ENCODE results near the gene CCL26.
A peak's percentile ranks its signal among the peaks of the same experiment; 100 is the strongest.
"Not testable (repeated sequence)": the region's sequence is repeated elsewhere in the genome, so short reads cannot be mapped to it uniquely, and the experiment has no call there.

The CCL26 gene

GRCh38 chr7:75776295-75776971 is 4.4 kb upstream of the CCL26 start:
- TF ChIP-seq GATA1 (IDR thresholded peaks at IDR 0.05; ENCODE audit: low read depth, low read length), result no peak
- TF ChIP-seq POLR2A (IDR thresholded peaks at IDR 0.05; ENCODE audit: low read length), result no peak

GRCh38 chr7:75773958-75774357 is 1.9 kb upstream of the CCL26 start:
- DNase-seq, result not testable (repeated sequence)

More at GRCh38 chr7:75776295-75776971, 4.4 kb upstream of the CCL26 start:
- DNase-seq, result no peak

DNA sequence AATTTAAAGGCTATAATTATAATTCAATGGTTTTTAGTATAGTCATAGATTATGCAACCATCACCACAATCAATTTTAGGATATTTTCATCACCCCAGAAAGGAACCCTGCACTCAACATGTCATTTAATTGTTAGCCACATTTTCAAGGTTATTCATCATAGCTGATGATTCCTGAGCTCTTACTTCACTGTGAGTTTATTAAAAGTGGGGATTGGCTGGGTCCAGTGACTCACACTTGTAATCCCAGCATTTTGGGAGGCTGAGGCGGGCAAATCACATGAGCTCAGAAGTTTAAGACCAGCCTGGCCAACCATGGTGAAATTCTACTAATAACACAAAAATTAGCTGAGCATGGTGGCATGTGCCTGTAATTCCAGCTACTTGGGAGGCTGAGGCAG is 787 bp downstream of the CCL26 start:
- DNase-seq, result no peak
- TF ChIP-seq GATA1 (IDR thresholded peaks at IDR 0.05; ENCODE audit: low read depth, low read length) (no peak), POLR2A (IDR thresholded peaks at IDR 0.05; ENCODE audit: low read length) (no peak)

DNA sequence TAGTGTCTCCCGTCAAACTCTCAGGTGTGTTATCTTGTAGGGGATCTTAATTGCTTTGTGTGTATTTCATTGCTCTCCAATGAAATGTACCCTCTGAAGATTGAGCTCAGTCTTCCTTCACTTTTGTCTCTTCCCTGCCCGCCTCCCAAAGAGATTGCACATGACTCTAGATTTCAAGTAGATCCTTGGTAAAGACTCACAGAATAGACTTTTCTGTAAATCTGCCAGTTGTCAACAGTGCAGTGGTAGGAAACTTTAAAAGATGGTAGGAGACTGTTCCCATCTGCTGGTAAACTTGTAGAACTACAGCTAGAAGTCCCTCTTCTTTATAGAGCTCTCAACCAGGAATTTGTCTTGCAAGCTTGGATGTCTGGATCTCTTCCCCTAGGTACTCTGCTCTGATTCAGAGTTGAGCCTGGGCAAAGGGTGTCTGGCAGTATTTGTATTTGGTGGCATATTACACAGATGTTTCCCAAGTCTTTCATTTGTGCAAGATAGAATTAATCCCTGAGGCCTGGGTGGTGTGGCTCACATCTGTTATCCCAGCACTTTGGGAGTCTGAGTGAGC is 9.6 kb downstream of the CCL26 start:
- no peak for TF ChIP-seq GATA1 (IDR thresholded peaks at IDR 0.05; ENCODE audit: low read depth, low read length)
- TF ChIP-seq POLR2A (IDR thresholded peaks at IDR 0.05; ENCODE audit: low read length), result no peak
- DNase-seq, result peak; percentile 39 to 48

GRCh38 chr7:75761801-75762200 is 10.2 kb downstream of the CCL26 start:
- not testable (repeated sequence) for DNase-seq

DNA sequence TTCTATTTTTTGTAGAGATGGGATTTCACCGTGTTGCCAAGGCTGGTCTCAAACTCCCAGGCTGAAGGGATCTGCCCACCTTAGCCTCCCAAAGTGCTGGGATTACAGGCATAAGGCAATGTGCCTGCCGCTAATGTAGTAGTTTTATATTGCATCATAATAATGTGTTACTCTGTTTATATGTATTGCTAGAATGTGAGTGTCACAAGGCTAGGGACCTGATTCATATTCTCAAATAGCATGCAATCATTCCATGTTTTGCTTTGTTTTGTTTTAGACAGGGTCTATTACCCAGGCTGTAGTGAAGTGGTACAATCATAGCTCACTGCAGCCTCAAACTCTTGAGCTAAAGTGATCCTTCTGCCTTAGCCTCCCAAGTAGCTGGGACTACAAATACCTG is 13.5 kb downstream of the CCL26 start:
- no peak for TF ChIP-seq GATA1 (IDR thresholded peaks at IDR 0.05; ENCODE audit: low read depth, low read length)
- TF ChIP-seq POLR2A (IDR thresholded peaks at IDR 0.05; ENCODE audit: low read length), result no peak
- no peak for DNase-seq

GRCh38 chr7:75757860-75758259 is 14.2 kb downstream of the CCL26 start:
- DNase-seq, result no peak
- TF ChIP-seq GATA1 (IDR thresholded peaks at IDR 0.05; ENCODE audit: low read depth, low read length), result no peak

GRCh38 chr7:75756991-75757676 is 14.9 kb downstream of the CCL26 start:
- peak; percentile 10 to 35 for DNase-seq
- no peak for TF ChIP-seq GATA1 (IDR thresholded peaks at IDR 0.05; ENCODE audit: low read depth, low read length)
- TF ChIP-seq POLR2A (IDR thresholded peaks at IDR 0.05; ENCODE audit: low read length), result no peak

DNA sequence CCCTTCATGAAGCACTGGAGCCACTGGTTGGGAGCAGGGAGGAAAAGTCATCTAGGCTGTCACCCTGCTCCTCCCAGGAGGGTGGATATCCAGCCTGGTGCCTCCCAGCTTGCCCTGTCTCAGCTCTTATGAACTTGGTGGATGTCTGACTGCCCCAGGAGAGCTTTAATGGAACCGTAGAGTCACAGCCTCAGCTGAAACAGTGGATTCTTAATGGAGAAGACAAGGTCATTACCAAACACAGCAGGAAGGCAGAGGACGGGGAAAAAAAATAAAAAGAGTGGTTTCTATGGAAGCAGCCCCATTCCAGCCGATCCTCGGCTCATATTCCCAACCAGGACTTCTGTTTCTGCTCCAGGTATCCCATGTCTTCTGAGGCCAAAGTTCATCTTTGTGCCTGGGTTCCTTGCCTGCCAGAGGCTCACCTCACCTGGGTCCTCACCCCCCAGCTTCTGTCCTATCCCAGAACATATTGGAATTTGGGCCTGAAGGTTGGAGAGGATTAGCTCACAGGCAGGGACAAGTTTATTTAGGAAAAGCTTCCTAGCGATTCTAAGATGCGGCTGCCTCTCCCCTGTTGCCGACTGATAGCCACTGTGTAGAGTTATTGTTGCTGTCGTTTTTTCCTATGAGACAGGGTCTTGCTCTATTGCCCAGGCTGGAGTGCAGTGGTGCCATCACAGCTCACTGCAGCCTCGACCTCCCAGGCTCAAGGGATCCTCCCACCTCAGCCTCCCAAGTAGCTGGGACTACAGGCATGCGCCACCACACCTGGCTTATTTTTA is 15.6 kb downstream of the CCL26 start:
- no peak for DNase-seq
- no peak for TF ChIP-seq GATA1 (IDR thresholded peaks at IDR 0.05; ENCODE audit: low read depth, low read length)
- TF ChIP-seq POLR2A (IDR thresholded peaks at IDR 0.05; ENCODE audit: low read length), result no peak

GRCh38 chr7:75743455-75743859 is 28.6 kb downstream of the CCL26 start:
- TF ChIP-seq POLR2A (IDR thresholded peaks at IDR 0.05; ENCODE audit: low read length) (no peak), GATA1 (IDR thresholded peaks at IDR 0.05; ENCODE audit: low read depth, low read length) (no peak)
- DNase-seq, result no peak

DNA sequence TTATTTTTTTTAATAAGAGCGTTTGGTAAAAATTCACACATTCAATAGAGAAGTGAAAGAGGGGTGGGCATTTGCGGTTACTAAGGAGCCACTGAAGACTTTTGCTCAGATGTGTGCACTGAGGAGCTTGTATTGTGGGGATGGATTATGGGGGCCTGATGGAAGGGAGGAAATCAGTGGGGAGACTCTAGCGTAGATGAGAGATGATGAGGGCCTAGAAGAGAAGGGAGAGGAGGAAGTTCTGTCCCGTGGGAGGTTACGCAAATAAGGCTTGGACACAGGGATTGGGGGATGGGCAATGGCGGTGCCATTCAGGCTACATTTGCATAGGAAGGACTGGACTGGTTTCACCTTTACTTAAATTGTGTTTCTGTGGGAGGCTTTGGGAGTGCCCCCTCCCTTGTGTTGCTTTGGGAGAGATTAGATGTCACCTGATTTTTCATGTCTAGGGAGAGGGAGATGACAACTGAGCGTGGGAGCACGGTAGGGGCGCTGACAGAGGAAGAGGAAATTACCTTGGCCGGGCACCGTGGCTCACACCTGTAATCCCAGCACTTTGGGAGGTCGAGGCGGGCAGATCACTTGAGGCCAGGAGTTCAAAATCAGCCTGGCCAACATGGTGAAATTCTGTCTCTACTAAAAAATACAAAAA is 31.0 kb downstream of the CCL26 start:
- TF ChIP-seq GATA1 (IDR thresholded peaks at IDR 0.05; ENCODE audit: low read depth, low read length), result no peak
- no peak for TF ChIP-seq POLR2A (IDR thresholded peaks at IDR 0.05; ENCODE audit: low read length)
- DNase-seq, result peak in 1 of 2 experiments; percentile 9

DNA sequence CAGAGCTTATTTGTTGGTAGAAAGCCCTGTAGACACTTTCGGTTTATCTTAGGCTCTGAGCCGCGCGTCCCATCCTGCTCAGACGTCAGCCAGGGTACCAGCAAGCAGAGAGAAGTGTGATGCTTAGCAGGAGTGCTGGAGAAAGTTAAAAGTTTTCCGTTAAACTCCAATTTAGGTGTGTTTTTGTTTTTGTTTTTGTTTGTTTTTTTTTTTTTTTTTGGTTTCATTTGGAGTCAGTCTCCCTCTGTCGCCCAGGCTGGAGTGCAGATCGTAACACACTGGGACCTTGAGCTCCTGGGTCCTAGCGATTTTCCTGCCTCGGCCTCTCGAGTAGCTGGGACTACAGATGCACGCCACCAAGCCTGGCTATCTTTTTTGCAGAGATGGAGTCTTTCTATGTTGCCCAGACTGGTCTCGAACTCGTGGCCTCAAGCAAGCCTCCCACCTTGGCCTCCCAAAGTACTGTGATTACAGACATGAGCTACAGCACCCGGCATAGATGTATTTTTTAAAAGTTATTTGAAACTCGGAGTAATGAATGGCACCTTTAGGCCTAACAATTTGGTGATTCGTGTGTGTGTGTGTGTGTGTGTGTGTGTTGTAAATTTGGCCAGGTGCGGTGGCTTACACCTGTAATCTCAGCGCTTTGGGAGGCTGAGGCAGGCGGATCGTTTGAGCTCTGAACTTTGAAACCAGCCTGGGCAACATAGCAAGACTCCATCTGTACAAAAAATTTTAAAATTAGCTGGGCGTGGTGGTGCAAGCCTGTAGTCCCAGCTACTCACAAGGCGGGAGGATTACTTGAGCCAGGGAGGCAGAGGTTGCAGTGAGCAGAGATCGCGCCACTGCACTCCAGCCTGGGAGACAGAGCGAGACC is 32.0 kb downstream of the CCL26 start:
- DNase-seq, result no peak

More for the DNA sequence above, 32.0 kb downstream of the CCL26 start:
- TF ChIP-seq POLR2A (IDR thresholded peaks at IDR 0.05; ENCODE audit: low read length) (no peak), GATA1 (IDR thresholded peaks at IDR 0.05; ENCODE audit: low read depth, low read length) (no peak)

Data from erythroblast (primary cell).